HPDE6-E6E7 (cell line): ENCODE results near the gene PARP11.

ENCODE experiments used
- DNase-seq: peaks from one replicate; pipeline ENCODE4 v3.0.0; 2011; ENCODE audit warnings: missing footprints; ENCODE audit errors: extremely low spot score

PARP11 gene

GRCh38 chr12:3821441-3821840 lies 51.8 kb downstream of the PARP11 start:
- no peak for DNase-seq

DNA sequence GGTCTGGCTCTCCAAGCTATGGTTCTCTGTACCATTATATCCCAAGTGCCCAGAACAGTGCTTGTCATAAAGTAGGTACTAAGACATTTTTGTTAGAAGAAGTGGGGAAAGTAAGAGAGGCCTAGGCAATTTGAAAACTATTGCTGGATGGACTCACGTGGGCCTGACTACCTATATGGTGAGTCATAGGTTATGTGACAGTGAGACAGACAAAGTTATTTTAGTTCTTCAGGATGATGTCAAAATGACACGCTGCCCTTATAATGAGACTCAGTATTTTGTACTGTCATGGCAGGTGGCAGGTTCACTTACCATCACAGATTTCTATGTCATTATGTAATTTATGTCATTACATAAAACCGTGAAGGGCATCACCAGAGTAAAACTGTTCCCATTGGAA lies 53.1 kb downstream of the PARP11 start:
- DNase-seq = peak; percentile 14

DNA sequence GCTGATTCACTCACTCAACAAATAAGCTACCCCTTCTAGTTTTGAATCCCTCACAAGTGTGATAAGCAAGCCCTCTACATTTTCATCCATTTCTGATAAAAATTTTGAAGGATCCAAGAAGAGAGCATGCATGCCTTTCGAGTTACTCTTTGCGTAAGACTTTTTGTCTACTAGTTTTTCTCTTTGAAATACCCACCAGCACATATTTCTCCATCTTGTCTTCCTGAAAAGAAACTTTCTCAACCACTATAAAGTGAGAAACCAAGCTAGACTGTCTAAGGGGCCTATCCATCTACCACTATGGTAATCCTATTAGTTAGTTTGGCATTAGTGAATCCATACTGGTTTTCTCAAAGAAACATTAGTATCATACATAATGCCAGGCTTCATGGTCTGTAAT lies 56.9 kb downstream of the PARP11 start:
- DNase-seq = no peak

DNA sequence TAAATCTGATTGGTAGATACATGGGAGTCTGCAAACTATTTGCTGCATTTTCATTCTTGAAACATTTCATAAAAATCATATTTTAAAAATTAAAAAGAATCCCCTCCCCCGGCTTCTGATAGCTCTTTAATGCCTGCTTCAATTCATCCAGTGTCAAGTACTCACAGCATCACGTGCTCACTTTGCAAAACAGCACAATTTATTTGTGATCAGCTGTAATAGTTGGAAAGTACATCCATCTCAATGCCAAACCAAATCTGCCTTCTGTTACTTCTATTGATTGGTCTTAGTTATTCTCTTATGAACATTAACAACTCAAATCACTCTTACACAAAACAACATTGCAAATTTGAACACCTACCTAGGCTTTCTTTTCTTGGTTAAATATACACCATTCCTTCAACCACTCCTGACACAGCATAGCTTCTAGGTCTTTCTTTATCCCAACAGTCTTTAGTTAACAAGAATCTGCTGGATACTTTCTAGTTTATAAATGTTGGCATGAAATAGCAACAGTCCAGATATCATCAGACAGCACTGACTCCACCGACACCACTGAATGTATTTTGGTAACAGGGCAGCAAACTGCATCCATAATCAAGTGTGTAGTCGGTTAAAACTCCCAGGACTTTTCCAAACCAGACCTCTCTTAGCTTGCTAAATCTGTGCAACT lies 58.0 kb downstream of the PARP11 start:
- no peak for DNase-seq

DNA sequence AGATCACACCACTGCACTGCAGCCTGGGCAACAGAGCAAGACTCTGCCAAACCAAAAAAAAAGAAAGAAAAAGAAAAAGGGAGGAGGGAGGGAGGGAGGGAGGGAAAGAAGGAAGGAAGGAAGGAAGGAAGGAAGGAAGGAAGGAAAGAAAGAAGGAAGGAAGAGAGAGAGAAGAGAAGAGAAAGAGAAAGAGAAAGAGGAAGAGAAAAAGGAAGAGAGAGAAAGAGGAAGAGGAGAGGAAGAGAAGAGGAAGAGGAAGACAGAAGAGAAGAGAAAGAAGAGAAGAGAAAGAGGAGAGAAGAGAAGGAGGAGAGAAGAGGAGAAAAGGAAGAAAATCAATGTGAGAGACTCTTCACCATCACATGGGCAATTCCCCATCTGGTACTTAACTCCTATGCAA lies 62.7 kb downstream of the PARP11 start:
- no peak for DNase-seq

DNA sequence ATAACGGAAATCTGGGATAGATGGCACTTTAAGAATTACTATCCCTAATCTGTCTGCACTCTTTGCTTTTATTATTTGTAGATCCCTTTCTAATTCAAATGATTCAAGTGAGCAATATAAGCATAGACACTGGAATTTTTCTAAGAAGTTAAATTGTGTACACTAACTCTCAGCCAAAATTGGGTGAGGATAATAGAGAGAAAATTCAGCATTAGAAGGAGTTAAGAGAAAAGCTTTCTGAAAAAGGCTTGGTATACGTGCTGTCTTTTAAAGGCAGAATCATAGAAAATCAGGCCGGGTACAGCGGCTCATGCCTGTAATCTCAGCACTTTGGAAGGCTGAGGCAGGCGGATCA lies 63.2 kb downstream of the PARP11 start:
- no peak for DNase-seq

DNA sequence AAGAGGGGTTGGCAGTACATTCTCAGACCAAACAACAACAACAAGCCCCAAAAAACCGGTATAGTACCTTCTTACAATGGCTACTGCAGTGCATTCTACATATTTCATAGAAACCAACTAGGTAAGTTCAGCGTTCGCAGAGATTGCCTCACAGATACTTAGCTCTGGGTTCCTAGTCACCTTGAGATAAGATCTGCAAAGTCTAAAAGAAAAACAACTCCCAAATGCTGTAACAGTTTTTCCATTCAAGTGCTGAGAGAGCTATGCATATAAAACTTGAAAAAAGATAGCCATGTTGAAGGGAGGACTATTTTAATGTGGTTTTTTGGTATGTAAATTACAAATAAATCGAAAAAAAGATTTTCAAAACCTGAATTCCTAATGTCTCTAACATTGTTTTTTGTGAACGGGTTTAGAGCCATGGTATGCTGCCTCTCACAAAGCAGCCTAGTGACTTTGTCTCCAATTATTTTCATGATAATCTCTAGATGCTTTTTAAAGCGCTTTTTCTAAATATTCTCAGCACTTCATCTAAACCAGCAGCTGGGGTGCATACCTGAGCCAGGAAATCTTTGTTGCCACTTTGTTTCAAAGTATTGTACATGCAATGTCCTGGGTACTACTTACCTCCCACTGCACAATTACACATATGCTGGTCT lies 63.7 kb downstream of the PARP11 start:
- DNase-seq = no peak

- no peak for DNase-seq
Measured at GRCh38 chr12:3805077-3805476, 68.1 kb downstream of the PARP11 start.

GRCh38 chr12:3803865-3804472 lies 69.2 kb downstream of the PARP11 start:
- peak; percentile 34 for DNase-seq

- no peak for DNase-seq
Measured at GRCh38 chr12:3802721-3803120, 70.5 kb downstream of the PARP11 start.

- DNase-seq = no peak
Measured at GRCh38 chr12:3797531-3798048, 75.6 kb downstream of the PARP11 start.

- no peak for DNase-seq
Measured at GRCh38 chr12:3795492-3796133, 77.6 kb downstream of the PARP11 start.

GRCh38 chr12:3795066-3795465 lies 78.1 kb downstream of the PARP11 start:
- DNase-seq = no peak

DNA sequence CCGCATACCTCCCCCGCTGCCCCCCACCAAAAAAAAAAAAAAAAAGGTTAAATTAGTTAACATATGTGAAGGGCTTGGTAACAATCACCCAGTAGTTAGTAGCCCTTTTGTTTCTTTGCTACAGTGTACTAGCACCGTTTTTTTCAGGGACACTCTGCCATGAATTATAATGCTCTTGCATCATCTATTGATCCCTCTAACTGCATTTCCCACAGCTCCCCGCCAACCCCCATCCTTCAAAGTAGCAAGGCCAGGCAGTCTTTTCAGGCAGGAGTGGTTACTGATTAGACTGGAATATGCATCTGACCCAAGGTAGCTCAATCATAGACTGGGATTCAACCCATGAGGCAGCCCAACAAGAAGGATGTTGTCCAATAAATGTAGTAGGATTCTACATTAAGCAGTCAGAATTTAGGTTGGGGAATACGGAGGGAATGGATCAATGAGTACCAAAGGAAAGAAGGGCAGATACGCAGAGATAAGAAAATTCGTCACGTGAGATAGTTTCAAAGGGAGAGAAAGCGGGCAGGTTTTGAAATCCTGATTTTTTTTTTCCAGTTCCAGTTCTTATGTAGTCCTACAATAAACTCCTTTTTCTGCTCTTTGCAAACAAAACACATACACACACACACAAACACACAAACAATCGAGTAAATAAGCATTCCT lies 80.4 kb downstream of the PARP11 start:
- DNase-seq = no peak

DNA sequence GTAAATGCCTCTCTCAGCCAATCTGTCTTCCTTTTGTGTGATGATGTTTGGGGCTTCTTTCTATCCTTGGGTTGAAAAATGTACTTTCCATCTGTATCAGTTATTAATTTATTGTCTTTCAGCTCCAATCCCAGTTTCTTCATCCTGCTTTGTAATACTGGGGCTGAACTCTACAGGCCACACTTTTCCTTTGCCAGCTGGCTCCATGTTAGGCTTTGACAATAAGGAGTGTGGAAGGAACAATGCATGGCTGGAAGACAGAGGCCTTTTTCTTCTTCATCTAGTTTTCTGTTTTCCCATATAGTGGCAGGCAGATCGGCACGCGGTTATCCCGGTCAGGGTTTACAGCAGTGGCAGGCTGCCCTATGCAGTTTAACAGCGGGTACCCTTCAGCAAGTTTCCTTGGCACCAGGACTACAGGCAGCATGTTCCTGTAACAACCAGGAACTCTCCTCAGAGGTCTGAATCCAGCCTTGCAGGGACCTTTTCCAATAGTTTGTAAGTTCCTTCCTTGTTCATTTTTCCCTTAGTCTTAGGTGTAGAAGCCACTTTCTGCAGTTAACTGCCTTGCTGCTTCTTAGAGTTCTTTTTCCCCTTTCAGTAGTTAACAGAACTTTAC lies 81.8 kb downstream of the PARP11 start:
- no peak for DNase-seq

GRCh38 chr12:3790642-3791041 lies 82.6 kb downstream of the PARP11 start:
- no peak for DNase-seq

DNA sequence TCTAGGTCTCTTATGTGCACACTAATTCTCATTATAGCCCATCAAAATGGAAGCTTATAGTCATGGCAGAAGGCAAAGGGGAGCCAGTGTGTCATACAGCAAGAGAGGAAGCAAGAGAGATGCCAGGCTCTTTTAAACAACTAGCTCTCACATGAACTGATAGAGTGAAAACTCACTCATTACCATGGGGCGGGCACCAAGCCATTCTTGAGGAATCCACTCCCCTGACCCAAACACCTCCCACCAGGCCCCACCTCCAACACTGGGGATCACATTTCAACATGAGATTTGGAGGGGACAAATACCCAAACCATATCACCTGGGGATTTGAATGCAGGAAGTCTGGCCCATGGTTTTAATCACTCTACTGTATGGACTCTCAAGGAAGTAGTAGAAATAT lies 83.4 kb downstream of the PARP11 start:
- no peak for DNase-seq

- DNase-seq = peak; percentile 33
Measured at GRCh38 chr12:3777206-3777809, 95.9 kb downstream of the PARP11 start.

DNA sequence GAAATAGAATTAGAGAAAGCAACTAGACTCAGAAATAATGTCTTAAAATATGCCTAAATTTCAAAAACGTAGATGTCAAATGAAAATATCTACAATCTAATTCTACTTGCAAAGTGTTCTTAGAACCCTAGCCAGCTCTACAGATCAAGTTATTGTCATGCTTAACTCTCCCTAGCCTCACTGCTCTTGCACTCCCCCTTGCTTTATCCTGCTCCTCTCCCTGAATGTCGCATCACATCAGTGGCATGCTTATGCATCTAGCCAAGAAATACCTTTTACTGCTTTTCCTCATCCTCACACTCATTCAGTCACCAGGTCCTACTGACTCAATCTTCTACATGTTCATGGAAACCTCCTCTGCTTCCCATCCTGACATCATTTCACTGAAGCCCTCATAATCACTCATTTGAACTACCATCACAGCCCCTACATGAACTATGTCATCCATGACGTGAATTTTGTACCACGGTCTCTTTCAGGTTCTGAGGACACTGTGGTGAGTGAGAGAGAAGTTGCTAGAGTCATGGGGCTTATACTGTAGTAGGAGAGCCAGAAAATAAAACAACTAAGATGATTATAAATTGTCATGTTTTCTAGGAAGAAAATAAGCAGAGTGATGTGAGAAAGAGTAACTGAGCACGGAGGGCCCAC lies 97.7 kb downstream of the PARP11 start:
- no peak for DNase-seq

GRCh38 chr12:3772380-3772779 lies 100.8 kb downstream of the PARP11 start:
- DNase-seq = no peak

DNA sequence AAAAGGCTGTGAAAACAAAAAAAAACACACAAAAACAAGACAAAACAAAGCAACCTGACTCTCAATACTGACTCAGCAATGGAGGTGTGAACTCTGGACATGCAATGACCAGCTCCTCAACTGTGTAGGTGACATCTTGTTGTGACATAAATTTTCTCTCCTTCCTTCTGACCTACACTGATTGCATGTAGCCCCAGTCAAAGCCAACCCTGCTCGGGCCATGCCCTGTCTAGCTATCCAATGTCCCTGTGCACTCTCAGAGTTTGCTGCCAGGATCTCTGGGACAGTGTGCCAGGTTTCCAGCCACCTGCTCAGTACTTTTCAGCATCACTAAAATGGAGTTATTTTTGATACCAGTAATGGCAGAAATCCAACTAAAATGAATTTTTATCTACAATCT lies 101.3 kb downstream of the PARP11 start:
- DNase-seq = no peak
